IMR-90 (cell line): Measurements from ENCODE around the gene SLC7A10. TPM values are rescaled to one million over a fixed set of nuclear protein-coding genes. Genes with fewer than 3 reads are reported as not detected.

Experiments used
- ATAC-seq: fragments of 200-7000 bp; cut with Tn5 transposase; 2 replicates; pipeline ENCODE4 v1.9.1; 2020; ENCODE audit warnings: low read depth, mild to moderate bottlenecking, moderate library complexity
- BruUV-seq: library from RNA; stranded (reverse); fragments of 400-500 nt; replicated peaks from 2 replicates; lab custom pipeline; 2021; lab: Mats Ljungman, UMichigan
- CTCF ChIA-PET: fragments of 300-600 bp; formaldehyde crosslinking; extraction: SDS; loops from one replicate; lab custom pipeline; 2021; ENCODE audit warnings: antibody characterized with exemption; lab: Yijun Ruan, JAX
- POLR2A ChIA-PET: fragments of 300-600 bp; sonication (Branson Sonifier 250); formaldehyde crosslinking; loops from one replicate; lab custom pipeline; 2022; ENCODE audit warnings: antibody characterized with exemption; ENCODE audit not compliant: unreplicated experiment; lab: Charles Lee
- DNase-seq: peaks from one replicate; pipeline ENCODE4 v3.0.0; 2013
- H2AFZ ChIP-seq: replicated peaks from 2 replicates; pipeline ENCODE3; 2013; ENCODE audit warnings: low read length, mild to moderate bottlenecking; ENCODE audit not compliant: poor library complexity
- H2AK5ac ChIP-seq: 2 replicates; pipeline ENCODE4 v1.6.1; 2013; ENCODE audit warnings: low read depth, low read length, inconsistent platforms
- H2AK9ac ChIP-seq: replicated peaks from 2 replicates; pipeline ENCODE3; 2013; ENCODE audit warnings: mild to moderate bottlenecking, low read depth, low read length, moderate library complexity; ENCODE audit not compliant: poor library complexity
- H2BK120ac ChIP-seq: 2 replicates; pipeline ENCODE4 v1.6.1; 2013; ENCODE audit warnings: low read depth, low read length, inconsistent platforms
- H2BK15ac ChIP-seq: 3 replicates; pipeline ENCODE4 v1.6.1; 2013; ENCODE audit warnings: low read depth, low read length, inconsistent platforms
- H2BK20ac ChIP-seq: 2 replicates; pipeline ENCODE4 v1.6.1; 2013; ENCODE audit warnings: low read depth, mild to moderate bottlenecking, inconsistent platforms, low read length, moderate library complexity
- H2BK5ac ChIP-seq: 2 replicates; pipeline ENCODE4 v1.6.1; 2013; ENCODE audit warnings: mild to moderate bottlenecking, low read depth, low read length, inconsistent platforms; ENCODE audit not compliant: poor library complexity, severe bottlenecking
- H3K14ac ChIP-seq: replicated peaks from 2 replicates; pipeline ENCODE4 v1.6.1; 2013; ENCODE audit warnings: low read depth, low read length, inconsistent platforms
- H3K18ac ChIP-seq: 2 replicates; pipeline ENCODE4 v1.6.1; 2013; ENCODE audit warnings: low read depth, low read length, control low read depth
- H3K23ac ChIP-seq: 2 replicates; pipeline ENCODE4 v1.6.1; 2013; ENCODE audit warnings: low read depth, low read length, inconsistent platforms
- H3K27ac ChIP-seq: 2 replicates; pipeline ENCODE4 v1.5.1; 2013; ENCODE audit warnings: mild to moderate bottlenecking, control low read depth, low read length; ENCODE audit not compliant: insufficient read depth
- H3K27me3 ChIP-seq: 2 replicates; pipeline ENCODE4 v1.6.1; 2013; ENCODE audit warnings: low read length; ENCODE audit not compliant: control insufficient read depth, insufficient read depth
- H3K36me3 ChIP-seq: 2 replicates; pipeline ENCODE4 v1.6.1; 2013; ENCODE audit warnings: low read length, mixed read lengths; ENCODE audit not compliant: control insufficient read depth, insufficient read depth
- H3K4ac ChIP-seq: 2 replicates; pipeline ENCODE4 v1.6.1; 2013; ENCODE audit warnings: low read depth, low read length, inconsistent platforms
- H3K4me1 ChIP-seq: 2 replicates; pipeline ENCODE4 v1.6.1; 2013; ENCODE audit warnings: low read length, mixed read lengths; ENCODE audit not compliant: control insufficient read depth, insufficient read depth
- H3K4me2 ChIP-seq: 2 replicates; pipeline ENCODE4 v1.6.1; 2013; ENCODE audit warnings: low read depth, mild to moderate bottlenecking, control low read depth, low read length, moderate library complexity
- H3K4me3 ChIP-seq: 2 replicates; pipeline ENCODE4 v1.5.1; 2013; ENCODE audit warnings: low read depth, mild to moderate bottlenecking, control low read depth, low read length, moderate library complexity; ENCODE audit not compliant: insufficient read depth
- H3K56ac ChIP-seq: 2 replicates; pipeline ENCODE4 v1.6.1; 2013; ENCODE audit warnings: low read length, inconsistent platforms; ENCODE audit not compliant: insufficient read depth; ENCODE audit errors: extremely low read depth
- H3K79me1 ChIP-seq, 2 experiments: 2 replicates each; pipeline ENCODE4 v1.6.1; 2013; ENCODE audit warnings: low read length in 2 of 2, inconsistent platforms in 1 of 2, low read depth in 1 of 2
- H3K9ac ChIP-seq: 2 replicates; pipeline ENCODE4 v1.6.1; 2013; ENCODE audit warnings: low read depth, low read length, control low read depth
- H3K9me1 ChIP-seq: 2 replicates; pipeline ENCODE4 v1.6.1; 2013; ENCODE audit warnings: low read length, inconsistent platforms; ENCODE audit not compliant: insufficient read depth
- H3K9me3 ChIP-seq: 2 replicates; pipeline ENCODE4 v1.6.1; 2013; ENCODE audit warnings: low read length; ENCODE audit not compliant: control insufficient read depth, insufficient read depth
- H4K20me1 ChIP-seq: 2 replicates; pipeline ENCODE4 v1.6.1; 2013; ENCODE audit warnings: low read length, inconsistent platforms; ENCODE audit not compliant: insufficient read depth
- H4K5ac ChIP-seq: 2 replicates; pipeline ENCODE4 v1.6.1; 2013; ENCODE audit warnings: mild to moderate bottlenecking, low read depth, low read length, control low read depth
- H4K8ac ChIP-seq, 2 experiments: 2 replicates each; pipeline ENCODE4 v1.6.1; 2013; ENCODE audit warnings: low read depth in 2 of 2, low read length in 2 of 2, control low read depth in 1 of 2, inconsistent platforms in 1 of 2
- H4K91ac ChIP-seq: 2 replicates; pipeline ENCODE4 v1.6.1; 2013; ENCODE audit warnings: low read depth, low read length, inconsistent platforms; ENCODE audit not compliant: insufficient read depth
- BHLHE40 ChIP-seq: fragments of 150-350 bp; IDR thresholded peaks from 2 replicates; pipeline ENCODE4 v1.6.1; 2016; ENCODE audit warnings: mild to moderate bottlenecking, low read depth, low read length
- CEBPB ChIP-seq: IDR thresholded peaks from 2 replicates; pipeline ENCODE4 v1.6.1; 2012; ENCODE audit warnings: low read depth, low read length, improper control_type of control experiment
- FOS ChIP-seq: fragments of 150-350 bp; IDR thresholded peaks from 2 replicates; pipeline ENCODE4 v1.6.1; 2016; ENCODE audit warnings: low read depth, low read length
- MAZ ChIP-seq: IDR thresholded peaks from 2 replicates; pipeline ENCODE4 v1.6.1; 2012; ENCODE audit warnings: low read depth, mild to moderate bottlenecking, low read length, improper control_type of control experiment, moderate library complexity, borderline replicate concordance
- MXI1 ChIP-seq: IDR thresholded peaks from 2 replicates; pipeline ENCODE4 v1.6.1; 2012; ENCODE audit warnings: low read depth, mild to moderate bottlenecking, low read length, moderate library complexity, borderline replicate concordance
- NFE2L2 ChIP-seq: fragments of 150-350 bp; IDR thresholded peaks from 2 replicates; pipeline ENCODE4 v1.6.1; 2016; ENCODE audit warnings: low read depth, mild to moderate bottlenecking, low read length
- POLR2A ChIP-seq: IDR thresholded peaks from 2 replicates; pipeline ENCODE4 v1.6.1; 2012; ENCODE audit warnings: mild to moderate bottlenecking, low read depth, low read length
- RAD21 ChIP-seq: IDR thresholded peaks from 2 replicates; pipeline ENCODE4 v1.6.1; 2012; ENCODE audit warnings: low read length, improper control_type of control experiment
- RCOR1 ChIP-seq: IDR thresholded peaks from 2 replicates; pipeline ENCODE4 v1.6.1; 2012; ENCODE audit warnings: mild to moderate bottlenecking, low read length, improper control_type of control experiment; ENCODE audit not compliant: insufficient replicate concordance
- RFX5 ChIP-seq: IDR thresholded peaks from 2 replicates; pipeline ENCODE4 v1.8.0; 2012; ENCODE audit warnings: low read depth, mild to moderate bottlenecking, low read length, moderate library complexity
- SMC3 ChIP-seq: fragments of 150-350 bp; IDR thresholded peaks from 2 replicates; pipeline ENCODE4 v1.6.1; 2016; ENCODE audit warnings: low read depth, mild to moderate bottlenecking, antibody characterized with exemption, low read length, moderate library complexity
- WGBS, 2 experiments: methylation state at CpG; one replicate each; pipeline versions ENCODE4 v1.1.5 to v1.1.7; 2013; ENCODE audit warnings: missing lambda C conversion rate in 2 of 2; ENCODE audit not compliant: insufficient read length in 1 of 2; ENCODE audit errors: extremely low coverage in 2 of 2; 5-methylcytosine and 5-hydroxymethylcytosine counted together
- dilution Hi-C: fragments of 300-500 bp; cut with HindIII; formaldehyde crosslinking; loops from one replicate; pipeline ENCODE4 v1.14.3; 2018; ENCODE audit warnings: low sequenced_read_pairs; ENCODE audit not compliant: unreplicated experiment
- in situ Hi-C: fragments of 300-500 bp; cut with MboI; formaldehyde crosslinking; loops from 3 replicates; pipeline ENCODE4 v1.14.3; 2019; ENCODE audit warnings: low sequenced_read_pairs, inconsistent platforms, mixed read lengths
- intact Hi-C: fragments of 100-400 bp; cut with micrococcal nuclease; formaldehyde crosslinking; loops from 2 replicates; pipeline ENCODE4 v1.10.0; 2022
- polyA plus RNA-seq, 3 experiments: library from polyadenylated mRNA; depleted of rRNA; stranded (reverse); fragments of >200 nt; gene quantifications; 2 replicates each; pipeline ENCODE4 v1.2.3, GENCODE V29; 2012; ENCODE audit warnings: low replicate concordance in 1 of 3
- total RNA-seq: library from RNA; depleted of rRNA; stranded (reverse); fragments of >200 nt; gene quantifications from 2 replicates; pipeline ENCODE4 v1.2.3, GENCODE V29; 2012
- TF ChIP-seq, protein P1 (sequence below): fragments of 150-350 bp; IDR thresholded peaks from 2 replicates; pipeline ENCODE4 v1.6.1; 2016; ENCODE audit warnings: low read depth, mild to moderate bottlenecking, low read length, moderate library complexity, borderline replicate concordance
- TF ChIP-seq, protein P2 (sequence below): conservative IDR thresholded peaks from 2 replicates; pipeline ENCODE4 v1.5.1; 2012; ENCODE audit warnings: mild to moderate bottlenecking, low read depth, low read length, improper control_type of control experiment

The SLC7A10 gene
- total and polyA plus RNA-seq, 2 of the 4 experiments (the other 2 are of a cell fraction), result not detected

DNA sequence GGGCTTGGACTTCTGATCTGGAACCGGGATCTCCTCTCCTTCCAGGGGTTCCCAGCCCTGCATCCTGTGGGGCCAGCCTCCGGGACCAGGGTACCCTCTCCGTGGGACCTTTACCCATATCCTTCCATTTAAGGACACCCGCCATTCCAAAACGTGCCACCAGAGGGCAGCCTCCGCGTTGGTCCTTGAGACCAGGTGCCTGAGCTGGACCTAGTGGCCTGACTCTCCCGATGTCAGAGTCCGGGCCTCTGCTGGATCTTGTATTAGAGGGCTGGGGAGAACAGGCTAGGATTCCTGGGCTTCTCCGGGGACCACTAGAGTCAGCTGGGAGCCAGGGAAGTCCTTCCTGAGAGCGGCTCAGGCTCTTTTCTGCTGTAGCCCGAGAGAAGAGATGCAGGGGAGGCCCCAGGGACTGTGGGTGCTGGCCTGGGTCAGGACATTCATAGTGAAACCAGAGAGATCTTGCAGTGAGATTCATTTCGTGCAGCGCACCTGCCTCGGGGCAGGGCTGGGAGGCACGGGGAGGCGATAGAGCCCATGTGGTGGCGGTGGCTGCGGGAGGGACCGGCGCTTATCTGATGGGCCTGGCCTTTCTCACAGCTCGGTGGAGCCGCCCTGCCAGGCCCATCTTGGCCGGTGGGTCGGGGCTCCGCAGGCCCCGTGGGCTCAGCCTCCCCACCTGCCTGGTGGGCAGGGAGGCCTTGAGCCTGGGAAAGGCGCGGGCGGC is 9.8 kb upstream of the SLC7A10 start:
- Histone ChIP-seq H2BK5ac (no peak overlapping the region), H2BK120ac (no peak overlapping the region), H3K9me3 (no peaks in the 10 kb centered on the region), H4K91ac (no peak overlapping the region), H3K4ac (no peak overlapping the region), H2AFZ (peak overlapping the region; percentile 64), H3K9ac (no peak overlapping the region), H3K9me1 (peaks cover 7% of the 10 kb centered on the region; the same call in 1 of the 2 replicates), H3K27me3 (peaks cover 22% of the 10 kb centered on the region; the same call in 1 of the 2 replicates), H3K4me3 (no peak overlapping the region), H2AK9ac (peak overlapping the region; percentile 20), H4K20me1 (no peaks in the 10 kb centered on the region), H3K79me1 (no peaks in the 10 kb centered on the region), H2BK20ac (no peak overlapping the region), H3K18ac (no peak overlapping the region), H3K4me1 (no peaks in the 10 kb centered on the region), H4K8ac (no peak overlapping the region), H3K56ac (no peak overlapping the region), H4K5ac (no peak overlapping the region), H3K36me3 (no peaks in the 10 kb centered on the region), H3K4me2 (no peak overlapping the region), H2BK15ac (no peak overlapping the region), H3K14ac (no peak overlapping the region), H2AK5ac (no peak overlapping the region), H3K23ac (no peak overlapping the region), H3K27ac (no peak overlapping the region)
- dilution Hi-C loops (no loop called here), intact Hi-C loops (loop anchor here (1.0 to 5.0 kb wide), 3 partner anchors 67 to 536 kb away; partner anchors contain the start of gene CEBPA), in situ Hi-C loops (loop anchor here (5.0 to 10.0 kb wide), 2 partner anchors 172 to 529 kb away; no protein-coding TSS in a partner anchor)
- no TSS peak for BruUV-seq
- ATAC-seq (peak; percentile 91), DNase-seq (peak; percentile 55)
- POLR2A ChIA-PET, result no interaction called here
- TF ChIP-seq SMC3, result peak; percentile 83
- no peak for TF ChIP-seq RCOR1
- TF ChIP-seq MXI1, result no peak
- no peak for TF ChIP-seq FOS
- TF ChIP-seq MAZ, result no peak
- no peak for TF ChIP-seq POLR2A
- peak; percentile 84 for TF ChIP-seq RAD21
- no peak; the same call in 1 of the 2 replicates for TF ChIP-seq BHLHE40
- TF ChIP-seq RFX5, result no peak
- TF ChIP-seq, protein P1, sequence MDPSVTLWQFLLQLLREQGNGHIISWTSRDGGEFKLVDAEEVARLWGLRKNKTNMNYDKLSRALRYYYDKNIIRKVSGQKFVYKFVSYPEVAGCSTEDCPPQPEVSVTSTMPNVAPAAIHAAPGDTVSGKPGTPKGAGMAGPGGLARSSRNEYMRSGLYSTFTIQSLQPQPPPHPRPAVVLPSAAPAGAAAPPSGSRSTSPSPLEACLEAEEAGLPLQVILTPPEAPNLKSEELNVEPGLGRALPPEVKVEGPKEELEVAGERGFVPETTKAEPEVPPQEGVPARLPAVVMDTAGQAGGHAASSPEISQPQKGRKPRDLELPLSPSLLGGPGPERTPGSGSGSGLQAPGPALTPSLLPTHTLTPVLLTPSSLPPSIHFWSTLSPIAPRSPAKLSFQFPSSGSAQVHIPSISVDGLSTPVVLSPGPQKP, result no peak
- no peak for TF ChIP-seq CEBPB
- TF ChIP-seq NFE2L2, result no peak
- TF ChIP-seq, protein P2, sequence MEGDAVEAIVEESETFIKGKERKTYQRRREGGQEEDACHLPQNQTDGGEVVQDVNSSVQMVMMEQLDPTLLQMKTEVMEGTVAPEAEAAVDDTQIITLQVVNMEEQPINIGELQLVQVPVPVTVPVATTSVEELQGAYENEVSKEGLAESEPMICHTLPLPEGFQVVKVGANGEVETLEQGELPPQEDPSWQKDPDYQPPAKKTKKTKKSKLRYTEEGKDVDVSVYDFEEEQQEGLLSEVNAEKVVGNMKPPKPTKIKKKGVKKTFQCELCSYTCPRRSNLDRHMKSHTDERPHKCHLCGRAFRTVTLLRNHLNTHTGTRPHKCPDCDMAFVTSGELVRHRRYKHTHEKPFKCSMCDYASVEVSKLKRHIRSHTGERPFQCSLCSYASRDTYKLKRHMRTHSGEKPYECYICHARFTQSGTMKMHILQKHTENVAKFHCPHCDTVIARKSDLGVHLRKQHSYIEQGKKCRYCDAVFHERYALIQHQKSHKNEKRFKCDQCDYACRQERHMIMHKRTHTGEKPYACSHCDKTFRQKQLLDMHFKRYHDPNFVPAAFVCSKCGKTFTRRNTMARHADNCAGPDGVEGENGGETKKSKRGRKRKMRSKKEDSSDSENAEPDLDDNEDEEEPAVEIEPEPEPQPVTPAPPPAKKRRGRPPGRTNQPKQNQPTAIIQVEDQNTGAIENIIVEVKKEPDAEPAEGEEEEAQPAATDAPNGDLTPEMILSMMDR, result peak; percentile 78
- CTCF ChIA-PET, result interaction anchor here (0.6 to 1.0 kb wide), 2 partner anchors 10 to 794 kb away, joined by 3 read pairs; partner anchors contain the start of gene SLC7A10
- WGBS, 2 experiments, result 76% methylated on average over 22 of the region's 30 CpGs; no CpG with 5 or more reads in 1 of the 2 experiments
